H1 (cell line): ENCODE data around the gene PAX6. TPM values are rescaled to one million over a fixed set of nuclear protein-coding genes. Genes with fewer than 3 reads are reported as not detected.

Experiments
- CTCF ChIA-PET: fragments of 300-600 bp; sonication (Branson Sonifier 250); formaldehyde crosslinking; loops from one replicate; lab custom pipeline; 2021; ENCODE audit not compliant: partially characterized antibody; lab: Charles Lee
- POLR2A ChIA-PET: fragments of 300-600 bp; sonication (Branson Sonifier 250); formaldehyde crosslinking; loops from one replicate; lab custom pipeline; 2021; ENCODE audit warnings: inconsistent platforms; ENCODE audit not compliant: partially characterized antibody; lab: Charles Lee
- DNase-seq, 2 experiments: peaks; one replicate each; pipeline versions ENCODE4 v3.0.0 to v3.0.0-alpha.2; 2010 to 2022; ENCODE audit warnings: low spot score in 2 of 2, low read depth in 1 of 2, mixed read lengths in 1 of 2
- FAIRE-seq: peaks from 2 replicates; lab custom pipeline; 2011; peaks lifted over from hg19 to GRCh38; lab: Jason Lieb, UNC
- H2AFZ ChIP-seq: 2 replicates; pipeline ENCODE4 v1.8.1; 2012; ENCODE audit warnings: low read length, inconsistent platforms
- H2AK5ac ChIP-seq: 2 replicates; pipeline ENCODE4 v1.6.1; 2013; ENCODE audit warnings: low read depth, low read length
- H2BK120ac ChIP-seq: replicated peaks from 2 replicates; pipeline ENCODE3; 2013; ENCODE audit warnings: low read depth, low read length, inconsistent platforms
- H2BK12ac ChIP-seq: 2 replicates; pipeline ENCODE4 v1.6.1; 2013; ENCODE audit warnings: low read depth, low read length
- H2BK15ac ChIP-seq: 2 replicates; pipeline ENCODE4 v1.6.1; 2013; ENCODE audit warnings: low read length
- H2BK20ac ChIP-seq: 2 replicates; pipeline ENCODE4 v1.6.1; 2013; ENCODE audit warnings: low read length
- H2BK5ac ChIP-seq: 2 replicates; pipeline ENCODE4 v1.6.1; 2013; ENCODE audit warnings: low read depth, low read length
- H3K14ac ChIP-seq: 2 replicates; pipeline ENCODE4 v1.6.1; 2013; ENCODE audit warnings: inconsistent platforms; ENCODE audit not compliant: insufficient read length
- H3K18ac ChIP-seq: 2 replicates; pipeline ENCODE4 v1.6.1; 2013; ENCODE audit warnings: low read length; ENCODE audit errors: extremely low read depth
- H3K23ac ChIP-seq: 2 replicates; pipeline ENCODE4 v1.6.1; 2013; ENCODE audit warnings: inconsistent platforms; ENCODE audit not compliant: insufficient read length
- H3K23me2 ChIP-seq: 2 replicates; pipeline ENCODE4 v1.6.1; 2013; ENCODE audit warnings: low read depth, low read length
- H3K27ac ChIP-seq: 2 replicates; pipeline ENCODE4 v1.6.1; 2011; ENCODE audit warnings: low read depth, low read length, inconsistent platforms
- H3K27me3 ChIP-seq, 4 experiments: replicated peaks in 1 of 4; 1 replicate in 1 of 4; 2 replicates in 3 of 4; pipeline versions ENCODE4 v1.6.1 to v1.8.1; 2011 to 2013; ENCODE audit warnings: low read length in 3 of 4, mild to moderate bottlenecking in 3 of 4, inconsistent platforms in 2 of 4, mixed read lengths in 2 of 4, moderate library complexity in 1 of 4; ENCODE audit not compliant: control insufficient read depth in 3 of 4, insufficient read depth in 3 of 4; ENCODE audit errors: extremely low read depth in 1 of 4
- H3K36me3 ChIP-seq, 4 experiments: 2 replicates each; pipeline versions ENCODE4 v1.6.1 to v1.8.1; 2011 to 2013; ENCODE audit warnings: mild to moderate bottlenecking in 4 of 4, low read length in 3 of 4, moderate library complexity in 2 of 4, control low read depth in 1 of 4, inconsistent platforms in 1 of 4; ENCODE audit not compliant: insufficient read depth in 4 of 4, control insufficient read depth in 2 of 4
- H3K4ac ChIP-seq: replicated peaks from 2 replicates; pipeline ENCODE3; 2013; ENCODE audit warnings: low read length, low read depth, mixed read lengths, inconsistent platforms; ENCODE audit not compliant: insufficient read length
- H3K4me1 ChIP-seq, 4 experiments: replicated peaks in 1 of 4; 1 replicate in 1 of 4; 2 replicates in 3 of 4; pipeline versions ENCODE4 v1.6.1 to v1.8.1; 2011 to 2013; ENCODE audit warnings: low read length in 3 of 4, inconsistent platforms in 2 of 4, mixed read lengths in 1 of 4; ENCODE audit not compliant: insufficient read depth in 4 of 4, control insufficient read depth in 3 of 4
- H3K4me2 ChIP-seq, 2 experiments: 2 replicates each; pipeline versions ENCODE4 v1.6.1 to v1.8.1; 2011 to 2013; ENCODE audit warnings: low read depth in 2 of 2, low read length in 2 of 2, control low read depth in 1 of 2, inconsistent platforms in 1 of 2, mild to moderate bottlenecking in 1 of 2; ENCODE audit not compliant: insufficient read depth in 1 of 2
- H3K4me3 ChIP-seq, 4 experiments: fragments of 200-600, 300-600 bp in 1 of 4; sonication (generic), shearing (Covaris generic), sonication (Bioruptor Twin) in 1 of 4; 2 replicates each; pipeline versions ENCODE4 v1.5.1 to v1.8.1; 2011 to 2016; ENCODE audit warnings: low read length in 4 of 4, low read depth in 3 of 4, control low read depth in 2 of 4, inconsistent platforms in 2 of 4, mild to moderate bottlenecking in 2 of 4, mixed read lengths in 1 of 4, moderate library complexity in 1 of 4; ENCODE audit not compliant: insufficient read depth in 2 of 4; ENCODE audit errors: extremely low read depth in 1 of 4
- H3K56ac ChIP-seq: replicated peaks from 2 replicates; pipeline ENCODE3; 2013; ENCODE audit warnings: low read depth, mild to moderate bottlenecking, mixed read lengths, low read length, inconsistent platforms; ENCODE audit not compliant: insufficient read length
- H3K79me1 ChIP-seq: 2 replicates; pipeline ENCODE4 v1.6.1; 2013; ENCODE audit warnings: low read depth, low read length, control low read depth
- H3K79me2 ChIP-seq, 2 experiments: 2 replicates each; pipeline versions ENCODE4 v1.6.1 to v1.8.1; 2012 to 2013; ENCODE audit warnings: low read length in 2 of 2, mild to moderate bottlenecking in 2 of 2, inconsistent platforms in 1 of 2; ENCODE audit not compliant: insufficient read depth in 2 of 2, control insufficient read depth in 1 of 2
- H3K9ac ChIP-seq, 4 experiments: replicated peaks in 1 of 4; 1 replicate in 1 of 4; 2 replicates in 3 of 4; pipeline versions ENCODE4 v1.6.1 to v1.8.1; 2011 to 2013; ENCODE audit warnings: low read depth in 3 of 4, low read length in 3 of 4, control low read depth in 2 of 4, mild to moderate bottlenecking in 2 of 4, moderate library complexity in 2 of 4, inconsistent platforms in 1 of 4; ENCODE audit errors: extremely low read depth in 1 of 4
- H3K9me3 ChIP-seq, 2 experiments: 2 replicates each; pipeline versions ENCODE4 v1.6.1 to v1.8.1; 2012 to 2013; ENCODE audit warnings: mild to moderate bottlenecking in 2 of 2, moderate library complexity in 2 of 2, control low read depth in 1 of 2, inconsistent platforms in 1 of 2, low read depth in 1 of 2, low read length in 1 of 2, mixed read lengths in 1 of 2; ENCODE audit not compliant: insufficient read depth in 2 of 2
- H4K20me1 ChIP-seq, 2 experiments: replicated peaks in 1 of 2; 2 replicates each; pipeline versions ENCODE3 to v1.8.1; 2011 to 2013; ENCODE audit warnings: inconsistent platforms in 2 of 2, low read length in 2 of 2, mild to moderate bottlenecking in 1 of 2; ENCODE audit not compliant: insufficient read depth in 2 of 2, control insufficient read depth in 1 of 2
- H4K5ac ChIP-seq: 2 replicates; pipeline ENCODE4 v1.6.1; 2013; ENCODE audit warnings: low read length, low read depth, mixed read lengths, inconsistent platforms; ENCODE audit not compliant: insufficient read length
- H4K8ac ChIP-seq: 2 replicates; pipeline ENCODE4 v1.8.0; 2013; ENCODE audit warnings: mild to moderate bottlenecking, moderate library complexity, low read length, inconsistent platforms; ENCODE audit not compliant: insufficient read depth; ENCODE audit errors: extremely low read depth
- H4K91ac ChIP-seq: replicated peaks from 2 replicates; pipeline ENCODE3; 2013; ENCODE audit warnings: low read length, mixed read lengths, inconsistent platforms; ENCODE audit not compliant: insufficient read length
- BRCA1 ChIP-seq: IDR thresholded peaks from 2 replicates; pipeline ENCODE4 v1.6.1; 2012; ENCODE audit warnings: low read depth, low read length, improper control_type of control experiment
- MAX ChIP-seq: IDR thresholded peaks from 2 replicates; pipeline ENCODE4 v1.6.1; 2012; ENCODE audit warnings: inconsistent platforms
- NRF1 ChIP-seq: IDR thresholded peaks from 2 replicates; pipeline ENCODE4 v1.6.1; 2011; ENCODE audit warnings: mild to moderate bottlenecking, low read depth, low read length, improper control_type of control experiment
- PHF8 ChIP-seq: fragments of 200-600 bp; sonication (generic); conservative IDR thresholded peaks from 2 replicates; pipeline ENCODE4 v1.7.1; 2012; ENCODE audit warnings: low read depth, mild to moderate bottlenecking, inconsistent platforms, low read length, moderate library complexity
- RFX5 ChIP-seq: IDR thresholded peaks from 2 replicates; pipeline ENCODE4 v1.6.1; 2011; ENCODE audit warnings: low read depth, low read length, improper control_type of control experiment, borderline replicate concordance
- WGBS, 2 experiments: shearing (Covaris generic) in 1 of 2; methylation state at CpG; one replicate each; pipeline versions ENCODE4 v1.1.6 to v1.1.7; 2013 to 2015; ENCODE audit warnings: low lambda C conversion rate in 2 of 2, mixed read lengths in 2 of 2, inconsistent platforms in 1 of 2, low coverage in 1 of 2, missing lambda C conversion rate in 1 of 2; ENCODE audit not compliant: insufficient replicate concordance in 2 of 2, insufficient coverage in 1 of 2, insufficient read length in 1 of 2; ENCODE audit errors: extremely low coverage in 1 of 2, missing lambda C conversion rate in 1 of 2; 5-methylcytosine and 5-hydroxymethylcytosine counted together
- polyA plus RNA-seq, 7 experiments: library from polyadenylated mRNA; depleted of rRNA in 3 of 7; stranded (reverse) in 5 of 7; unstranded in 2 of 7; fragments of >200 nt in 5 of 7; fragments of 200-250 nt in 2 of 7; gene quantifications; 1 replicate in 5 of 7; 2 replicates in 1 of 7; 4 replicates in 1 of 7; pipeline versions ENCODE4 v1.2.1 to v1.2.3, GENCODE V29; 2011 to 2013; ENCODE audit warnings: missing spikeins in 2 of 7, mixed read lengths in 2 of 7
- total RNA-seq: library from RNA; stranded (reverse); fragmentation: NEBNext Ultra II Directional; extraction: Animal tissue kit (Norgen Biotek cat#: 25700); gene quantifications from 2 replicates; pipeline ENCODE4 v1.2.1, GENCODE V29; 2021

Gene PAX6
- total and polyA plus RNA-seq, 2 of the 8 experiments (the other 6 are each of a cell fraction or from before 2014, with no cell fraction given) = 0.30 to 0.65 TPM

DNA sequence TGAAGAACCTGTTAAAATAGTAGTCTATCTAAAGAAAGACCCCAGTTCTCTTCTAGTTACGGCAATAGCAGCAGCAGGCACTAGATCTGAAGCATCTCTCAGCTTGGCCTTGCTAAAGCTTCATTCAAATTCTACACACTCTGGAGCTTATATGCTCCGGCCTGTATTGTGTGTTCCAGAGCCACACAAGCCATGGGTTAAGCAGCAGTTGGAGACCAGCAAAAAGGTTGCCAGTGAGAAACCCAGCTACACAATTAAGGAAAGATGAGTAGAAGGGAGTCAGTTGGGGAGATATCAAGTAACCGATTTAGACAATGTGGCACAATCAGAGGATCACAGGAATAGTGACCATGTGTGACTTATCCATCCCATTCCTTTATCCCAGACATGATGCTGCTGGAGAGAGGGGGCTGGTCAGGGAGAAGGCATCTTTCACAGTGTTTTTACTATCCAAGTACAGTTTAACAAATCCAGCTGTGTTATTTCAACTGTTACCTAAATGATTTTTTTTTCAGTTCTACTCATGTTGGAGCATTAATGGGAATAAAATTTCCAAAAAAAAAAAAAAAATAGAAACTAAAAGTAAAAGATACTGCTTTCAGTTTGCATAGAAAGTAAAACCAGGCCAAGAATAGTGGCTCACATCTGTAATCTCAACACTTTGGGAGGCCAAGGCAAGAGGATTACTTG lies 41.0 kb downstream of the PAX6 start:
- Histone ChIP-seq H3K56ac (no peak overlapping the region), H3K4me2 (no peak overlapping the region), H3K36me3 (no peaks in the 10 kb centered on the region), H3K18ac (no peak overlapping the region), H2BK12ac (no peak overlapping the region), H3K14ac (no peak overlapping the region), H3K9me3 (no peaks in the 10 kb centered on the region), H3K79me2 (no peaks in the 10 kb centered on the region), H2AK5ac (no peak overlapping the region), H3K27me3 (no peaks in the 10 kb centered on the region), H3K23me2 (no peaks in the 10 kb centered on the region), H3K4ac (no peak overlapping the region), H2BK15ac (no peak overlapping the region), H4K8ac (no peak overlapping the region), H4K91ac (no peak overlapping the region), H4K20me1 (no peaks in the 10 kb centered on the region), H3K79me1 (no peaks in the 10 kb centered on the region), H3K4me3 (no peak overlapping the region), H2BK5ac (no peak overlapping the region), H3K4me1 (peaks cover 0 to 5% (median 0%) of the 10 kb centered on the region in 4 experiments; a peak in 1 of 7 replicates), H4K5ac (no peak overlapping the region), H3K9ac (no peak overlapping the region), H2AFZ (no peak overlapping the region), H3K27ac (no peak overlapping the region), H2BK120ac (no peak overlapping the region), H3K23ac (no peak overlapping the region), H2BK20ac (no peak overlapping the region)
- POLR2A ChIA-PET = no interaction called here
- FAIRE-seq = no peak
- 96% methylated on average over 3 of the region's 3 CpGs; no CpG with 5 or more reads in 1 of the 2 experiments for WGBS, 2 experiments
- CTCF ChIA-PET = no interaction called here
- no peak for DNase-seq
- TF ChIP-seq NRF1 (no peak), BRCA1 (no peak), PHF8 (no peak), MAX (no peak), RFX5 (no peak)
